ENCODE measurements around the gene CUBN. TPM values are rescaled to one million over a fixed set of nuclear protein-coding genes. Genes with fewer than 3 reads are reported as not detected.

Gene CUBN
- total RNA-seq, 4 donors from 2014 or later: 13.4 to 31.0 (median 19.7) TPM

DNA sequence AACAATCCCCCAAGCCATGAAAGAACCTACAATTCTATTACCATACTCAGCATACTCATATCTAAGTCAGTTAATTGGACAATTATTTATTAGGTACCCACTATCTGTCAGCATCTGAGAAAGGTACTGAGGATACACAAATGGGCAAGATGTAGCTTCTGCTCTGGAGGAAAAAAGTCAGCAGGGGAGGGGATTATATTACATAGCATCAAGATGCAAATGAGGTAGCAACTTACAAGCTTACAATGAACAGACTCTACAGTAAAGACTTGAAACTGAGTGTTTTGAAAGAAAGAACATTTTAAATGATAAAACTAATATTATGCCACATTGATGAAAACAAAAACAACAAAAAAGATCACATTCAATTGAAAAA, 10.8 kb upstream of the CUBN start:
- H3K27ac ChIP-seq: no peak overlapping the region
- no peak for TF ChIP-seq POLR2A (IDR thresholded peaks at IDR 0.05)
- no peak for TF ChIP-seq CTCF (IDR thresholded peaks at IDR 0.05)
- H3K36me3 ChIP-seq: no peaks in the 10 kb centered on the region
- H3K9me3 ChIP-seq: no peaks in the 10 kb centered on the region
- DNase-seq: no peak
- intact Hi-C loops (cut with DNase I): no loop called here
- H3K27me3 ChIP-seq: no peaks in the 10 kb centered on the region
- H3K4me3 ChIP-seq (replicated peaks in 1 of 3): no peak overlapping the region
- H3K4me1 ChIP-seq: no peaks in the 10 kb centered on the region

DNA sequence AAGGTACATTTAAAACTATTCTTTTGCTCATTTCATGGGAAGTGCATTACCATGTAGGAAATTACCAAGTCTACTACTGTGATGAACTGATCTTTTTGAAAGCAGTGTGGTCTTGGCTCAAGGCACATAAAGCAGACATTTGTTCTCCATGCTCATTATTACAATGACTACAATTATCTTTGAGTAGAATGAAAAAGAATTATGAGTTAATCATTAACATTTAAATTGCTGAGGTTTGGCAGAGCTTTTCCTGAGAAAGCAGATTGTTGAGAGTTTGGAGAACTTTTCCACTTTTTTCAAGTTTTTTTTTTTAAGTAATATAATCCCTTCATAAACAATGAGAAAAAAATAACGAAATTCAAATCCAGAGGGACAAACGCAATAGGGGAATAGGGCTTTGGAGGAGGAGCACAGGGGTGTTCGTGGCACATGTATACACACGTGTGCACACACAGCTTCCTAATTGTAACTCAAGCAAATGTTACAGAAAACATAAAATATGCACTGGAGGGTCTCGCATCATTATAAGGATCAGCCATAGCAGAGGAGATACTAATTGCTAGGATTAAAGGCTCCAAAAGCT, 8.9 kb upstream of the CUBN start:
- DNase-seq: no peak
- H3K27ac ChIP-seq: no peak overlapping the region
- H3K4me1 ChIP-seq: no peaks in the 10 kb centered on the region
- no peak for TF ChIP-seq POLR2A (IDR thresholded peaks at IDR 0.05)
- TF ChIP-seq CTCF (IDR thresholded peaks at IDR 0.05): no peak
- H3K9me3 ChIP-seq: no peaks in the 10 kb centered on the region
- 75 to 84% methylated on average over 5 of the region's 5 CpGs for WGBS, 2 donors
- intact Hi-C loops (cut with DNase I): no loop called here
- H3K27me3 ChIP-seq: no peaks in the 10 kb centered on the region
- no peaks in the 10 kb centered on the region for H3K36me3 ChIP-seq
- no peak overlapping the region for H3K4me3 ChIP-seq (replicated peaks in 1 of 3)

DNA sequence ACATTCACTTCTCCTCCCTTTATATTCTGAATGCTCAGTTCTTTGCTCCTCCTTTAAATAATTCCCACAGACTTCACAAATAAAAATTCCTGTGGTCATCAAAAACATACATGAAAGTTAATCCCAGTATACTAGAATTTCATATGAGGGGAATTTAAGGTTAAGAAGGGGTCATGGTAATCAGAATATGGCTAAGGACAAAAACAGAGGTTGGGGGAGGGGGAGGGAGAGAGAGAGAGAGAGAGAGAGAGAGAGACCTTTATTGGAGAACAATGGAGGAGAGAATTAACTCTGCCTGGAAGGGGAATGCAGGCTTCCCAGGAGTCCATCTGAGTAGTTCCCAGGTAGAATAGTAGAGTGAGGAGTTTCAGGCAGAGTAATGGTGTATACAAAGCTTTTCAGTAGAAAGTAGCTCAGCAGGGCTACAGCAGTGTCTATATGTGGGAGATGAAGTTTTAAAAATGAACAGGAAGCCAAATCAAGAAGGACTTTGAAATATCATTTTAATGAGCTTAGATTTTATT, 5.2 kb upstream of the CUBN start:
- Histone ChIP-seq H3K36me3 (no peaks in the 10 kb centered on the region), H3K4me3 (replicated peaks in 1 of 3) (no peak overlapping the region), H3K27ac (no peak overlapping the region), H3K4me1 (no peaks in the 10 kb centered on the region), H3K9me3 (no peaks in the 10 kb centered on the region), H3K27me3 (no peaks in the 10 kb centered on the region)
- DNase-seq: no peak
- intact Hi-C loops (cut with DNase I): no loop called here
- no peak for TF ChIP-seq POLR2A (IDR thresholded peaks at IDR 0.05)
- TF ChIP-seq CTCF (IDR thresholded peaks at IDR 0.05): no peak

DNA sequence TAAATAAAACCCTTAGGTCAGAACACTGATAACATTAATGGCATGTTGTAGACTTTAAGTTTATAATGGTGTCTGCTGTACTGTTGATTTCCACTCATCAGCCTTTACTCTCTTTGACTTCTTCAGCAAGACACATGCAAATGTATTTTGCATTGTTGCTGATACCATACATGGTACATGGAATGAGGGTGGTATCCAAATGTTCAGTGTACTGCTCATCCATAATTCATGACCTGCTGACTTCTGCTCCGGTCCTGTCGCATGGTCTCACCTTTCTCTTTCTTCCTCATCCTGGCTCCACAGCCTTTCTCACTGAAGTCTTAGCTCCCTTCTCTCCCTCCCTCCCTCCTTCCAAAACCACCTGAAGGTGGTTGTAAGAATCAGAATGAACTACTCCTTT, 4.7 kb upstream of the CUBN start:
- Histone ChIP-seq H3K27me3 (no peaks in the 10 kb centered on the region), H3K36me3 (no peaks in the 10 kb centered on the region), H3K27ac (no peak overlapping the region), H3K4me1 (no peaks in the 10 kb centered on the region), H3K9me3 (no peaks in the 10 kb centered on the region), H3K4me3 (replicated peaks in 1 of 3) (no peak overlapping the region)
- no peak for TF ChIP-seq CTCF (IDR thresholded peaks at IDR 0.05)
- intact Hi-C loops (cut with DNase I): no loop called here
- no peak for DNase-seq
- WGBS, 2 donors: 93 to 95% methylated on average over 2 of the region's 2 CpGs

GRCh38 chr10:17128261-17128660, 1.4 kb downstream of the CUBN start:
- intact Hi-C loops (cut with DNase I): no loop called here

More at GRCh38 chr10:17128261-17128660, 1.4 kb downstream of the CUBN start:
- 85 to 94% methylated on average over 3 of the region's 3 CpGs for WGBS, 2 donors
- no peaks in the 10 kb centered on the region for H3K4me1 ChIP-seq
- H3K4me3 ChIP-seq (replicated peaks in 1 of 3): no peak overlapping the region
- H3K27me3 ChIP-seq: no peaks in the 10 kb centered on the region
- H3K9me3 ChIP-seq: no peaks in the 10 kb centered on the region
- H3K27ac ChIP-seq: no peak overlapping the region
- DNase-seq: no peak
- H3K36me3 ChIP-seq: no peaks in the 10 kb centered on the region
- TF ChIP-seq POLR2A (IDR thresholded peaks at IDR 0.05): no peak
- no peak for TF ChIP-seq CTCF (IDR thresholded peaks at IDR 0.05)
